Kidney glomerular epithelial cell (primary cell): ENCODE measurements around the gene C12orf57.
A peak's percentile ranks its signal among the peaks of the same experiment; 100 is the strongest.

ENCODE experiments used
- DNase-seq: peaks from one replicate; lab custom pipeline; 2025; lab: John Stamatoyannopoulos, UW

The C12orf57 gene

DNA sequence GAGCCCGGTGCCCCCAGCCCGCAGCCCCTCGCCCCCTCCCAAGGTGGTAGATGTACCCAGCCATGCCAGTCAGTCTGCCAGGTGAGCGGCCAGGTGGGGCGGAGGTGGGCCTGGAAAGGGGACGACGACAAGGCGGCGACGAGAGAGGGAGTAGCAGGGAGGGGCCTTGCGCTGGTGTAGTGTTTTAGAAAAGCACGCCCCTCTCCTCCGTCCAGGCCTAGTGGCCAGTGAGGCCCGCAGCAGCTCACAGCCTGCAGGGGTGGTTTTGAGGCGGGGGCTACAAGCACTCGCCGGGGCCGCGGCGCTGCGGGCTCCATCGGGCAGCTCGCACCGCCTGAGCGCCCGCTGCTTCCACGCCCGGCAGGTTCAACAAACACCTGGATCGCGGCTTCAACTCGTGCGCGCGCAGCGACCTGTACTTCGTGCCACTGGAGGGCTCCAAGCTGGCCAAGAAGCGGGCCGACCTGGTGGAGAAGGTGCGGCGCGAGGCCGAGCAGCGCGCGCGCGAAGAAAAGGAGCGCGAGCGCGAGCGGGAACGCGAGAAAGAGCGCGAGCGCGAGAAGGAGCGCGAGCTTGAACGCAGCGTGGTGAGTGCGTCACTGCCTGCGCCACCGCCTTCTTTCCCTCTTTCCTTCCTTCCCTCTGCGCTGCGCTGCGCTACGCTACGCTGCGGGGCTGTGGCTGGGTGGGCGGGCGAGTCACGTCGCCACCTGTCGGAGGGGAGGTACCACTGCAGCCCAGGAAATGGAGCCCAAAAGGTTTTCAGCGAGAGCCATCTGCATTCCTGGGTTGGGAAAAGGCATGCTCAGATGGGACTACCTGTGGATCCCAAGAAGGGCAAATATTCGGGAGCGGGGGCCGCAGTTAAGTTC, 6.1 kb upstream of the C12orf57 start:
- peak; percentile 95 for DNase-seq

DNA sequence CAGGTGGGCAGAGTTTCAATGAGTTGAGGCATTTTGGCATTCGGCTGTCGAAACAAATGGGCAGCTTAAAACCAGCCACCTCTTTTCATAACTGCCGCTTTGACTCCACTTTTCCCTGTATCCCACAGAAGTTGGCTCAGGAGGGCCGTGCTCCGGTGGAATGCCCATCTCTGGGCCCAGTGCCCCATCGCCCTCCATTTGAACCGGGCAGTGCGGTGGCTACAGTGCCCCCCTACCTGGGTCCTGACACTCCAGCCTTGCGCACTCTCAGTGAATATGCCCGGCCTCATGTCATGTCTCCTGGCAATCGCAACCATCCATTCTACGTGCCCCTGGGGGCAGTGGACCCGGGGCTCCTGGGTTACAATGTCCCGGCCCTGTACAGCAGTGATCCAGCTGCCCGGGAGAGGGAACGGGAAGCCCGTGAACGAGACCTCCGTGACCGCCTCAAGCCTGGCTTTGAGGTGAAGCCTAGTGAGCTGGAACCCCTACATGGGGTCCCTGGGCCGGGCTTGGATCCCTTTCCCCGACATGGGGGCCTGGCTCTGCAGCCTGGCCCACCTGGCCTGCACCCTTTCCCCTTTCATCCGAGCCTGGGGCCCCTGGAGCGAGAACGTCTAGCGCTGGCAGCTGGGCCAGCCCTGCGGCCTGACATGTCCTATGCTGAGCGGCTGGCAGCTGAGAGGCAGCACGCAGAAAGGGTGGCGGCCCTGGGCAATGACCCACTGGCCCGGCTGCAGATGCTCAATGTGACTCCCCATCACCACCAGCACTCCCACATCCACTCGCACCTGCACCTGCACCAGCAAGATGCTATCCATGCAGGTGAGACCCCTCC, 5.2 kb upstream of the C12orf57 start:
- DNase-seq = no peak

DNA sequence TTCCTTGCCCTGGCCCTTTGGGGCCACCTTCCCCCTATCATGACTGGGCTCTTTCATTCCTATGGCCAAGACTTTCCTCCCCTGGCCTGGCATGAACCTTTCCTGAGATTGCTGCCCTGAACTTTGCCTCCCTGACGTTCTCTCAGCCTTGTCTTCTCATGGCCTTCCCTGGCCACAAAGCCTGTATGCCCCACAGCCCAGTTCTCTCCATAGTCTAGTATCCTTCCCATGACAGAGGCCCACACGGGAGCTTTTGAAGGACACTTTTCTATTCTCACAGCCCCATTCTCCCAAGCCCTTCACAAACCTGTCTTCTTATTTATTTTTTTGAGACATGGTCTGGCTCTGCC, 4.7 kb upstream of the C12orf57 start:
- DNase-seq = no peak

DNA sequence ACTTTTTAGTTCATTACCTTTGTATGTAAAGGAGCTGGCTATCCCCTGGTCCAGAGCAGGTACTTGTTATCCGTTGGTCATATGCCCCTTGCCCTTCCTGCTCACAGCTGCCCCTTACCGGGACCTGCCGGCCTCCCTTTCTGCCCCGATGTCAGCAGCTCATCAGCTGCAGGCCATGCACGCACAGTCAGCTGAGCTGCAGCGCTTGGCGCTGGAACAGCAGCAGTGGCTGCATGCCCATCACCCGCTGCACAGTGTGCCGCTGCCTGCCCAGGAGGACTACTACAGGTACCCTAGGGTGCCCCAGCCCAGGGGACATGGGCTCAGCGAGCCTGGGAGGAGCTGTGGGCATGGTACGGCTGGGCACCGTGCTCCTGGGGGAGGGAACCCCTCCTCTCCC, 2.6 kb upstream of the C12orf57 start:
- DNase-seq = no peak

DNA sequence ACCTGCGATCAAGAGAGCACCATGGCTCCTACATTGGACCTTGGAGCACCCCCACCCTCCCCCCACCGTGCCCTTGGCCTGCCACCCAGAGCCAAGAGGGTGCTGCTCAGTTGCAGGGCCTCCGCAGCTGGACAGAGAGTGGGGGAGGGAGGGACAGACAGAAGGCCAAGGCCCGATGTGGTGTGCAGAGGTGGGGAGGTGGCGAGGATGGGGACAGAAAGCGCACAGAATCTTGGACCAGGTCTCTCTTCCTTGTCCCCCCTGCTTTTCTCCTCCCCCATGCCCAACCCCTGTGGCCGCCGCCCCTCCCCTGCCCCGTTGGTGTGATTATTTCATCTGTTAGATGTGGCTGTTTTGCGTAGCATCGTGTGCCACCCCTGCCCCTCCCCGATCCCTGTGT, 2.0 kb upstream of the C12orf57 start:
- no peak for DNase-seq

DNA sequence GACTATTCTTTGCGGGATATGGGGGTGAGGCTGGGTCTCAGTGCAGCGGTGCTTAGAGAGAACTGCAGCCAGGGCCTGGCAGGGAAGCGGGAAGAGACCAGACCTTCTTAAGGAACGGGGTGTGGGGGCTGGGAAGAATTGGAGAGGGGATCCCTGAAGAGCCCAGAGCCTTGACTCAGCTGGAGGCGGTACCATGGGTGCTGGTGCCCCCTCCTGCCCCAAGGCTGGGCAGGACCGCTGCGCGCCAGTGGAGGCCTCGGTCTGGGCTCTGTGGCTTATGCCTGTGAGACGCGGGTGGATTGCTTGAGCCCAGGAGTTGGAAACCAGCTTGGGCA, 1.5 kb upstream of the C12orf57 start:
- no peak for DNase-seq

DNA sequence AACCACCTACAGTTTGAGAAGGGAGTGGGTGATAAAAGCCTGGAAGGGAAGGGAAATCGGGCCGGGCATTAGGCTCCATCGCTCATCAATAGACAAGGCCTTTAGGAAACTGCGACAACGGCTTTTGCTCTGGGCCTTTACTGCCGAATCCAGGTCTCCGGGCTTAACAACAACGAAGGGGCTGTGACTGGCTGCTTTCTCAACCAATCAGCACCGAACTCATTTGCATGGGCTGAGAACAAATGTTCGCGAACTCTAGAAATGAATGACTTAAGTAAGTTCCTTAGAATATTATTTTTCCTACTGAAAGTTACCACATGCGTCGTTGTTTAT, 467 bp upstream of the C12orf57 start:
- DNase-seq = peak; percentile 95

DNA sequence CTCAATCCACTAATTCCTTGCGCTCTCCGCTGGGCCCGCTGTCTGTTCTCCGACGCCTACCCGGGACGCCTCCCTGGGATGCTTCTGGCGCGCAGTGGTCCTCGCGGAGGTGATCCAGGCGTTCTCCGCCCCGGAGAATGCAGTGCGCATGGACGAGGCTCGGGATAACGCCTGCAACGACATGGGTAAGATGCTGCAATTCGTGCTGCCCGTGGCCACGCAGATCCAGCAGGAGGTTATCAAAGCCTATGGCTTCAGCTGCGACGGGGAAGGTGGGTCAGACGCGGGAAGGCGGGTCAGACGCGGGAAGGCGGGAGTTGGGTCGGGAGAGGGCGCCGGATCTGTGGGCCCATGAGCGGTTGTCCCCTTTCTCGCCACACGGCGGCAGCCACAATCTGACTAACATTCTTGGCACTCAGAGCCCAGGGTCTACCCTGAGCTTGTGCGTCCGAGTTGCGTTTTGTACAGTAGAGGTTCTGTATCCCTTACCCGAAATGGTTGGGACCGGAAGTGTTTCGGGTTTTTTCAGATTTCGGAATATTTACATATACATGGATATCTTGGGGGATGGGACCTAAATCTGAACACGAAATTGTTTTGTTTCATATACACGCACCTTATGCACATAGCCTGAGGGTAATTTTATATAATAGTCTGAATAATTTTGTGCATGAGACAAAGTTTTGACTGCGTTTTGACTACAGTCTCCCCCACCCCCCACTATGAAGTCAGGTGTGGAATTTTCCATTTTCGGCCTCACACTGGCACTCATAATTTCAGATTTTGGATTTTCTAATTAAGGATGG, 762 bp downstream of the C12orf57 start:
- peak; percentile 86 for DNase-seq

DNA sequence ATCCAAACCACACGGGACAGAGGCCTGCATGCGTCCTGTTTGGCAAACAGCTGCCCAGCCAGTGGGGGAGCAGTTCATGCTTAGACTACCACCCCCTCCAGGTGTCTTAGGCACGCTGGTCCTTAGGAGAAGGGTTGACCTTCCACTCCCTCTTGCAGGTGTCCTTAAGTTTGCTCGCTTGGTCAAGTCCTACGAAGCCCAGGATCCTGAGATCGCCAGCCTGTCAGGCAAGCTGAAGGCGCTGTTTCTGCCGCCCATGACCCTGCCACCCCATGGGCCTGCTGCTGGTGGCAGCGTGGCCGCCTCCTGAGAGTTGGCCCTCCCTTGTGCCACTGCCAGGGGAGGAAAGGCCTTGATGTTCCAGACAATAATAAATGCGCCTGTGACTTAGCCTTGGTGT, 1.8 kb downstream of the C12orf57 start:
- no peak for DNase-seq

DNA sequence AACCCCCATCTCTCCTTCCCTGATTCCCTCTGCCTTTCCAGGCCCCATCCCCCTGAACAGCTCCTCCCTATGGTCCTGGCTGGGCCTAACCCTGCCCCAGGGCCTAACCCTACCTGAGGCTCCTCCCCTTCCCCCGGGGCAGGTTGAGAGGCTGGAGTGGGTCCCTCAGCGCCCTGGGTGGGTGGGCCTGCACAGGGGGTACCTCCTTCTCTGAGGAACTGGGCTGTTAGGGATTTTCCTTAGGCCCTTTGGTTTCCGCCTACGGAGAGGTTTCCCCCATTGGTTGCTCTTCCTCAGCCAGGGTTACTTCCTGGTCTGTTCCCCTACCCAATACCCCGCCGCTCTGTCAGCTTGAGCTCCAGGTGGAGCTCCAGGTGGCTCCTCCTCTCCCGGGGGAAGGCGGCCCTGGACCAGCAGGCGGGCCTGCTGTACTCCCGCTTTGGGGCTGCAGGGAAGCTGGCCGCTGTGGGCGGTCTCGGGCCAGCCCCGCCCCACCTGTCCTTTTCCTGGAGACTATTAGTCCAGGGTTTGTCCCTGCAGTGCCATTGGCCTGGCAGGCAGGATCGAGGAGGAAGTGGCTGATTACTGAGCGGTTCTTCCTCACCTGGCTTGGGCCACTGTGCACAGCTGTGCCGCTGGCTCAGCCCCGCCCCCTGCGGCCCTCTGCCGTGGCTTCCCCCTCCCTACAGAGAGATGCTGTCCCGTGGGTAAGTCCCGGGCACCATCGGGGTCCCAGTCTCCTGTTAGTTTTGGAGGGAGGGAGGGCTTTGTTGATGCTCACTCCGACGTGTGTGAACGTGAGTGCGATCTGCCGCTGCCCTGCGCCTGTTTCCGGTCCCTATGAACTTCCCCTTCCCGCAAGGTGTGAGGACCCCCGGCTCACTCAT, 2.5 kb downstream of the C12orf57 start:
- DNase-seq = peak; percentile 89

DNA sequence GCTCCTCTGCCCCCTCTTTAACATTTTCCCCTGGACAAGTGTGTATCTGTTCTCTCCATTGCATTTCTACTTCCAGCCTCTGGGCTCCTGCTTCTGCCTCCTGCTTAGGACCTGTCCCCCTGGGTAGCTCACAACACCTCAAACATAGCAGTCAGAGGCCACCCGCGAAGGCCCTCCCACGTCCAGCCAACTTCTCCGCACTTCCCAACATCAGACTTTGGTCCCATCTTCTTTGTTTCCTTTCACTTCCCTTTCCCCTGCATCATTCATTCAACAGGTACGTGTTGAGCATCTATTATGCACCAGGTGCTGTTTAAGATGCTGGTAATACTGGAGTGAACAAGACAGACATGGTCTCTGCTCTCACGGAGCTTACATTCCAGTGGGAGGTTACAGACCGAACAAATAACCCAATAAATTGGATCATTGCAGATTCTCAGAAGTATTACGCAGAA, 3.1 kb downstream of the C12orf57 start:
- no peak for DNase-seq

DNA sequence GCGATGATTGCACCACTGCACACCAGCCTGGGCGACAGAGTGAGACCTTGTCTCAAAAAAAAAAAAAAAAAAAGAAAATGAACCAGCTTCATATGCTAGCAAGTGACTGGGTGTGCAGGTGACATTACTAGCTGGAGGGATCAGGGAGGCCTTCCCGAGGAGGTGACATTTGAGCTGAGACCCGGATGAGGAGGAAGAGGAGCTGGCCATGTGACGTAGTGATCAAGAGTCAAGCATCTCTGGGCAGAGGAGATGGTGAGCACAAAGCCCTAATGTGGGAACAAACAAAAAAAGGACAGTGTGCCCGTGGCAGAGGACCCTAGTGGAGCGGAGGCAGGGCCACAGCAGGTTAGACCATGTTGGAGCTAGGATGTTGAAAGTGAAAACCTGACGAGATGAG, 3.8 kb downstream of the C12orf57 start:
- no peak for DNase-seq

DNA sequence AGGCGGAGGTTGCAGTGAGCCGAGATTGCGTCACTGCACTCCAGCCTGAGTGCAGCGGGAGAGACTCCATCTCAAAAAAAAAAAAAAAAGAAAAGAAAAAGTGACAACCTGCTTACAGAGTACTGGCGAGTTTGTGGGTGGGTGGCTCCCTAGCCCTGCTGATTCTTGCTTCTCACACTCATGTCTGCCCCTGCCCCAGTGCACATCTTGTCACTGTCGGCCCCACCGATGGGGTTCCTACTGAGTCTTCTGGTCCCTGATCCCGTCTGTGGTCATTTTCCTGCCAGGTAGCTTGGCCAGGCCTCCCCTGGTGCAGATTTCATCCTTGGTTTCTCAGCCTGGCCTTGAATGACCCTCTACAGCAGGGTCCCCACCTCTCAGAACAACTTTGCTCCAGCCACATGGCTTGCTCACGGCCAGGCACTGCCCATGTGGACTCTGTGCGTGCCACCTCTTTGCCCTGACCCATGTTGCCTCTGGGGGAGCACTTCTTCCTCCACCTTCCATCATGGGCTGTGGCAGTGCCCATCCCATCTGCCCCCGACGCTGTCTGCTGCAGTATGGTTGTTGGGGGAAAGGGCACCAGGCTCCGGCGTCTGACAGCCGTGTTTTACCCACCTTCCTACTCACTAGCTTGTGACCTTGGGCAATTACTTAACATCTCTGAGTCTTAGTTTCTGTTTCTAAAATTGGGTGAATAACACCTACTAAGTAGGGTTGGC, 5.2 kb downstream of the C12orf57 start:
- no peak for DNase-seq

DNA sequence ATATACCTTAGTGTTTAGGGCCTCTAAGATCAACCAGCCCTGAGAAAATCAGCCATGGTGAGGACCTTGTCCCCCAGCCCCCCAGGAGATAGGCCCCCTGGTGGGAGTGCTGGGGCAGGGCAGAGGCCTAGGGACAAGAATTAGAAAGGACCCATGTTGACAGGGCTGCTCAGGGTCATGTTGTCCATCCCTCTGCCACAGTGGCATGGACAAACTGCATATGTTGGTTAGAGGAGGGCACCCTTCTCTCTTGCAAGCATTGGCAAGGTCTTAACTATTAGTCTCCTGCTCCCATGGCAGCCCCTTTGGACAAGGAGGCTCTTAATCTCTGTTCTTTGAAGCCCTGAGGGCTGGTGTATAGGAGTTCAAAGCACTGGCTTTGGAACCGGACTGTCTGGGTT, 6.6 kb downstream of the C12orf57 start:
- DNase-seq = no peak

DNA sequence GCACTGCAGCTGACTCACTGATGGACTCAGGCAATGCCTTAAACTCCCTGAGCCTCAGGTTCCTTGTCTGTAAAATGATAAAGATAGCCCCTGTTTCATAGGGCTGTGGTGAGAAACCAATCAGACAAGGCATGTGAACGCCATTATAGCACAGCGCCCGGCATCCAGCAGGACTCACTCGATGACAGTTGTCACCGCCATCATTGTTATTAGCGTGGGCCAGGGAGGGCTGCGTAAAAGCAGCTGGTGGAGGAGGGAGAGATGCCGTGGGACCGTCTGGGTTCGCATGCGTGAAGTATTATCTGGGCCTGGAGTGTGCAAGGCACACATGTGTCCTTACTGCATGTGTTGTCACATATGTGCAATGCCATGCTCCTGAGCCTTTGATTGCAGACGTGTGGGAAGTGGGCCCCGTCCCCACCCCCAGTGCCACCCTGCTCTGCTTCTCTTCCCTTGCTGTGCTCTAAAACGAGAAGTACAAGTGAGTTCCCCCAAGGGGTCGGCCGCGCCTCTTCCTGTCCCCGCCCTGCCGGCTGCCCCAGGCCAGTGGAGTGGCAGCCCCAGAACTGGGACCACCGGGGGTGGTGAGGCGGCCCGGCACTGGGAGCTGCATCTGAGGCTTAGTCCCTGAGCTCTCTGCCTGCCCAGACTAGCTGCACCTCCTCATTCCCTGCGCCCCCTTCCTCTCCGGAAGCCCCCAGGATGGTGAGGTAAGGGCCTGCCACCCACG, 7.2 kb downstream of the C12orf57 start, which contains the start of gene PTPN6:
Gene PTPN6, plus strand, starts transcription at position 546 of the 730 bp plus-strand sequence. Its CDS starts 157 bp downstream, at position 703.
- DNase-seq = no peak

DNA sequence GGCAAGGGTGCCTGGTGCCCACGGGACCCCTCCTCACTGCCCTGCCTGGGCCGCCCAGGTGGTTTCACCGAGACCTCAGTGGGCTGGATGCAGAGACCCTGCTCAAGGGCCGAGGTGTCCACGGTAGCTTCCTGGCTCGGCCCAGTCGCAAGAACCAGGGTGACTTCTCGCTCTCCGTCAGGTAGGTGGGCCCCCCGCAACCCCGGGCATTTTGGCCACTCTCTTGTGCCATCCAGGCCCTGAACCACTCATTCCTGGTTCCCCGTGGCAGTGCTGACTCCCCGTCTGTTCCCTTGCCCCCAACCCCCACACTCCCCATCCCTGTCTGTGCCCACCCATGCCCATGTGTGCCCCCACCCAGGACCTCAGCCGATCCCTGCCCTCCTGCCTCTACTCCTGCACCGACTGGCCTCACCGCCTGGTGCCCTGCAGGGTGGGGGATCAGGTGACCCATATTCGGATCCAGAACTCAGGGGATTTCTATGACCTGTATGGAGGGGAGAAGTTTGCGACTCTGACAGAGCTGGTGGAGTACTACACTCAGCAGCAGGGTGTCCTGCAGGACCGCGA, 7.8 kb downstream of the C12orf57 start:
- no peak for DNase-seq

DNA sequence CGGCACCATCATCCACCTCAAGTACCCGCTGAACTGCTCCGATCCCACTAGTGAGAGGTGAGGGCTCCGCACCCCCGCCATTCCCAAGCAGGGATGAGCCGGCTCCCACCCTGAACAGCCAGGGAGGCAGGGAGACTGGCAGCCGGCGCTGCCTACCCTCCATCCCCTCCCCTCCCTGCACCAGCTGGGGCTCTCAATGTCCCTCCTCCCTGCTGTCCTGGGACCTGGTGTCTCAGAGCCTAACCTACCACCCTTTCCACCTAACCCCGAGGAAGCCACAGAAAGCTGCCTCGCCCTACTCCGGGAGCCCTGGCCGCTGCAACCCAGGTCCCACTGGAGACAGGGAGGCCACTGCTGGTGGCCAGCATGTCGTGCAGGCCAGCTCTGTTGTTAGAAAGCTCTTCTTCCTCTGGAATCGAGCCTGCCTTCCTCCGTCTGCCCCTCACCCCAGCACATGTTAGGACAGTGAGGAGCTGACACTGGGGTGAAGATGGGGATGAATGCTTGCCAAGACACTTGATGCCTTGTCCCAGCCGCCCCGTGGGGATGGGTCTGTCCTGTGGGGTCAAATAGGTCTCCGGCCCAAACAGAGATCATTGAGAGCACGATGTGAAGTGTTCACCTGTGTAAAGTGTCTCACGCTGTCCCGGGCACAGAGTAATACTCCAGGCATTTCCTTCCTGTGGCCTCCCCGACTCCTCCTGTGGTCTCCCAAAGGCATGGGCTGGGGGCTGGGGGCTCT, 8.5 kb downstream of the C12orf57 start:
- no peak for DNase-seq

DNA sequence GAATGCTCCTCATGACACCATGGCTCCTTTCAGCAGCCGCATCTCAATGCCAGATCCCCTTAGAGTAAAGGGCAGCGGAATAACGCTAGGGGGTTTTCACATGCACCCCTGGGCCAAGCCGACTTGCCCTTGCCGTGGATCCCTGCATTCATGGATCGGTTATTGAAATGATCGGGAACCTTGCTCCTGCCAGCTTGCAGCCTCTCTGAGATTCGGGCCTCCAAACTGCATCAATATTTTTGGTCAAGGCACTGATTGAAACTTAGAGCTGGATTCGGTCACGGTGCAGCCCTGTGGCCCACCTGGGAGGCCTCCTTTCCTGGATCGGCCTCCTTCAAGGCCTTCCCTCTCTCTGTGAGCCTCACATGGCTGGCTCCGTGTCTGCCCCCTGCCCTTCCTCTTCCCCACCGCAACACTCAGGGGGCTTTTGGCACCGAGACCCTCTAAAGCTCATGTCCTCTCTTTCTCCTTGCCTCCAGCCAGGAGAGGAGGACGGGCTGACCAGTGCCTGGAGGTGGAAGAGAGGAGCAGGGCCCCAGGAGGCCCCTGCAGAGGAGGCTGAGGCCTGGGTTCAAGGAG, 9.1 kb downstream of the C12orf57 start:
- no peak for DNase-seq
